GM21381 (cell line): ENCODE data around the gene ENOSF1.
"Not testable (repeated sequence)": the region's sequence is repeated elsewhere in the genome, so short reads cannot be mapped to it uniquely, and the experiment has no call there.

ENCODE experiments used
- ATAC-seq: cut with Tn5 transposase; IDR thresholded peaks from one replicate; pipeline ENCODE4 v1.9.1; 2021; ENCODE audit warnings: mild to moderate bottlenecking, moderate library complexity; ENCODE audit not compliant: unreplicated experiment

The ENOSF1 gene

DNA sequence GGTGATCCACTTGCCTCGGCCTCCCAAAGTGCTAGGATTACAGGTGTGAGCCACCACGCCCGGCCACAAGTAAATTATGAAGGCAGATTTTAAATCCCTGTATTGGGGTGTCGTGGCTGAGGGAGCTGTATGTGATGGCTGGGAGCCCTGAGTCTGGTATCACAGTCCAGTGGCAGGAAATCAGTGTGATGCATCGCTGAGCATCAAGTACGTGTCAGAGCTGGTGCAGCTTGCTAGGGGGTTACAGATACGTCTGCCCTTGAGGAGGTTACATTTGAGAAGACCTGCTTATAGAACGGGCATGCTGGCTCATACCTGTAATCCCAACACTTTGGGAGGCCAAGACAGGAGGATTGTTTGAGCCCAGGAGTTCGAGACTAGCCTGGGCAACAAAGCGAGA is 4.3 kb downstream of the ENOSF1 start:
- ATAC-seq, result no peak

DNA sequence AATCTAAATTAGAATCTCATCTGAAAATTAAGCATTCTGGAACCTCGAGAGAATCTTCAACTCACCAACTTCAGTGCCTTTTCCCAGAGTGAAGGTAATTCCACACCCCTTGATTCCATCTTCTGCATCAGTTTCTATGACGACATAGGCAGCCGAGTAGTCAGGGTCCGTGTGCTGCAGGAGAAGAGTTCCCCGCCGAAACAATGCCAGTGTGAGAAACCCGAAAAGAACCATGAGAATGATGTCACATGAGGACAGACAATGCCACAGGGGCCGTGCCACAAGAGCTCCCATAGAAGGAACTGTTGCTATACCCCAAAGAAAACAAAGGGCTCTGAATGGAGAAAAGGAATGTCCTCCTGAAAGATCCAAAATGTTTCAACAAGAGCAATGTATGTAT is 6.0 kb downstream of the ENOSF1 start:
- ATAC-seq, result no peak

DNA sequence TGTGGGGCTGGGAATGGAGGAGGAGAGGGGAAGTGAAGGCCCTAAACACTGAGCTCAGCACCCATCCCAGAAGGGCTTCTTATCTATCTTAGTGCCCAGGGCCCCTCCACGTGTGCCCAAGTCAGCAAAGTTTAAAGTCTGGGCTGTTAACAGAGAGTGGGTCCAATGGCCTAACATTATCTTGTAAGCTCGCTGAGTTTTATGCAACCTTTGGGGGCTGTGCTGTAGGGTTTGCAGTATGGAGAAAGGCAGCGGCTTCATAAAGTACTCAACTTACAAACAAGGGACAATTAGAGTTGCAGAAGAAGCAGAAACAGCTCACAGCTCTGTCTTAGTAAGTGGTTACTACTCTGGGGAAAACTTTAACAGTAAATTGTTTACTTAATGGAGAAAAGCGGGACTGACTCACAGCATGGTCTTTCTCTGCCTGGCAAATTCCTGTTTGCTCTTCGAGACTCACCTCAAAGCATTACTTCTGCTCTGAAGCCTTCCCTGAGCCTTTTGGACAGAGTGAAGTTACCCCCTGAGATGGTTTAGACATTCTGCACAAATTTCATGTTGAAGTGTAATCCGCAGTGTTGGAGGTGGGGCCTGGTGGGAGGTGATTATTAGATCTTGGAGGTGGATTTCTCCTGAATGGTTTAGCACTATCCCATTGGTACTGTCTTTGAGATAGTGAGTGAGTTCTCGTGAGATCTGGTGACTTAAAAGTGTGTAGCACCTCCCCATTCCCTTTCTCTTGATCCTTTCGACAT is 9.0 kb downstream of the ENOSF1 start:
- no peak for ATAC-seq

DNA sequence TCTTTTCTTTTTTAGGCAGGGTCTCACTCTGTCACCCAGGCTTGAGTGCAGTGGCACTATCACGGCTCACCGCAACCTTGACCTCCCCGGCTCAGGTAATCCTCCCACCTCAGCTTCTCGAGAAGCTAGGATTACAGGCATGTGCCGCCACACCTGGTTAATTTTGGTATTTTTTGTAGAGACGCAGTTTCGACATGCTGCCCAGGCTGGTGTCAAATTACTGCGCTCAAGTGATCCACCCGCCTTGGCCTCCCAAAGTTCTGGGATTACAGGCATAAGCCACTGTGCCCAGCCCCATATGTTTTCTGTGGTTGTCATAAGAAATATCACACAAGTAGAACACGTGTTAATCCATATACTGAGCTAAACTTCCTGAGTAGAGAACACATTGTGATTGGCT is 14.6 kb downstream of the ENOSF1 start:
- ATAC-seq, result no peak

DNA sequence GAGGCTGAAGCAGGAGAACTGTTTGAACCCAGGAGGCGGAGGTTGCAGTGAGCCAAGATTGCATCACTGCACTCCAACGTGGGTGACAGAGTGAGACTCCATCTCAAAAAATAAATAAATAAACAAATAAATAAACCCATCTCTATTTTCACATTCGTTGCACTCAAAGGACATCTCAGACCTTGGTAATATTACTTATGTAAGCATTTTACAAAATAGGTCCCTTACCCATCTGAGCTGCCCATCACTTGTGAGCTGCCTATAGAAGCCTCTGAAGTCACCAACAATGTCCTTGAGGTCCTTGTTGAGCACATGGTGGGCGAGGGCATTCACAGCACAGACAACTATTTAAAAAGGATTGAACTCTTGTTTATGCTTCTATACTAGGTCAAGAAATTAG is 15.4 kb downstream of the ENOSF1 start:
- no peak for ATAC-seq

DNA sequence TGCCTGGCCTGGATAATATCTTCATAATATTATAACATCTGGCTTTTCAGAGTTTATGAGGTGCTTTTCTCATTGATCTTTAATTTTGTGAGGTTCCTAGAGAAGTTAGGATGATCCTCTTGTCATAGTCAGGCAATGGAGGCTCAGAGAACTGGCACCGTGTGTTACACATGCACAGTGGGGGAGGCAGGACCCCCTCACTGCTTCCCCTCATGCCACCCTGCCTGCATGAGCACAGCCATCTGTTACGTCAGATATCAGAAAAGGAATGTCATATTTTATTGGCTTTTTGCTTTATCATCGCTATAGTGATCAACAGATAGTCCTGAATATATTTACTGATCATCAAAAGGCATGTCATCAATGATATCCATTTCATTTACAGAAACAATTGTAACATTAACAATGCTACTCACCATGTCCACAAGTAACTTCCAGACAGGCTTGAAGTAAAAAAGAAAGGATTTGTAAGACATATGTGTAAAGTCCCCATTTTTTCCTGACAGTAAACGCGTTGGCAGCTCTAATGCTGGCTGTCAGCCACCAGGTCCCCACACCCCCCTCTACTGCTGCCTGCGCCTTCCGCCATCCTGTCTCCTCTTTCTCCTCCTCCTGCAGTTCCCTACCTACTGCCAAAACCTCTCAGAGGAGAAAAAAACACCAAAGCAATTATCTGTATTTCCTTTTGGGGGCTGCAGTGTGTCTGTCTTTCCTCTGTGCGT is 18.8 kb downstream of the ENOSF1 start:
- ATAC-seq, result no peak

DNA sequence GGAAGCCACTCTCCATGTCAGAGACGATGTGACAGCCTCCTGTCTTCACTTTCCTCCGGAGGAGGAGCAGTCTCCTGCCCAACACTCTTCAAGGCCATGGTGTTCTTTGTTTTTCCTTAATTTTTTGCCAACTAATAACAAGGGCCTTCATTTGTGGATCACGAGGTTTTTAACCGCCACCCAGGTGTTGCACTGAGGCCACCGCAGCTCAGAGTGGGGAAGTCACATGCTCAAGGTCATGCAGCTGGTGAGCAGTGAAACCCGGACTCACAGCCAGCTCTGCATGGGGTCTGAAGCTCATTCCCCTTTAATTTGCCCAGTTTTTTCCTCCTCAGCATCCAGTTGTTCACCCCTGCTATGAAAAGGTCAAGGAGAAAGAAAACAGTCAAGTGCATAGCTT is 19.6 kb downstream of the ENOSF1 start:
- no peak for ATAC-seq

DNA sequence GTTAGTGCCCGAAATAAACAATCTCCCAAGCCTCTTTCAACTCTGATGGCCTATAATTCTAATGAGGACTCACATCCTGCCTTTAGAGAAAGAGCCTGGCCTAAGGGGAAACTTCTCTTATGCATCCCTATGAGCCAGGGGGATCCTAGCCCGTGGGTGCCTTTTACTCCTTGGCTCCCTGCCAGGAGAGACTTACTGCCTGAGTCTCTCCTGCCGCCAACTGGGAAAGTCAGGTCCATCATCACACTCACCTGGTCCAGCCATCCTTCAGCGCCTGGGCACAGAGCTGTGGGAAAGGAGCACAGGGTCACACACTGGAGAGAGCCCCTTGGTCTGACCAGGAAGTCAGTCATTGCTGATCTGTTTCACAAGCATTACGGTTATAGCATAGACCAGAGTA is 24.1 kb downstream of the ENOSF1 start:
- ATAC-seq, result no peak

DNA sequence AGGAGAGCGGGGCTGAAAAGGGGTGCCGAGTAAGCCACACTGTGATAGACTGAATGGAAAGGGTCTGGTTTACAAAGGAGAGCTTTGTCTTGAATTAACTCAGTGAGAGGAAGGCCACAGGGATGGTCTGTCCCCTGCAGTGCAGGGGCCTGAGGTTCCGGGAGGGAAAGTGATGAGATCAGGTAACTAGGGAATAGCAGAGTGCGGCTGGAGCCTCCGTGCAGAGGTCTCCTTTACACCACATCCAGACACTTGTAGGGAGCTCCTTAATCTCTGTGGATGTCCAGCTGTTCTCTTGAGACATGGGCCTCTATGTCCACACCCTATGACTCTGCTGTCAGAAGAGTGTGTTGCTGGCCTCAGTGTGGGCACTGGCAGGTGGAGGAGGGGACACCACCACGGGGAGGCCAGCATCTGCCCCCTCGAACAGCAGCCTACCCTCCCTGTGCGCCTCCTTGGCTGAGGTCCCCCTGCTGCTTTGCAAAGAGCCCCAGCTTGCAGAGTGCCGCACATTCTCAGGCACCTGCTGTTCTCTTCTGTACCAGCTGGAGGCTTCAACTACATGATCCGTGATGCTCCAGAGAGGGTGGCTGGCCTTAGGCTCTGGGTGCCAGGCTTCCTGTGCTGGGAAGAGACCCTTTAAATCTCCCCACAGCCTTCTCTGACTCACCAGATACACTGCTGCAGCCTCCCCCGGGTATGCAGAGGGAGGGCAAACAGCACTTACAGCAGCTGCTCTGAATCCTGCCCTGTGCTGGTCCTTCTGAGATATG is 25.9 kb downstream of the ENOSF1 start:
- ATAC-seq, result no peak

DNA sequence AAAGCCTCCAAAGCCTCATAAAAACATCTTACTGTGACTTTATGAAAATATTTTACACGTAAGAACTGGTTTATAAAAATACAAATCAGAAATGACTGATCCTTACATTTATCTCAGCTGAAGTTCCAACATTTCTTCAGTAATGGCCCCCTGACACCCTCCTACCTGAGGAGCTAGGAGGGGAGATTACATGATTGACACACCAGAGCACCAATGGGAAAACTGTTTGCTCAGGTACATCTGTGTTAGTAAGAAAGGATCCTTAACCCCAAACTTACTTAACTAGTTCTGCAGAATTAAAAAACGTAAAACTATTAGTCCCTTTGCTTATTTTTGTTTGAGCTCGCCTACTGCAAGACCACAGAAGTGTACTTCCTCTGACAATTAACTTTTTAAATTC is 27.0 kb downstream of the ENOSF1 start:
- no peak for ATAC-seq

DNA sequence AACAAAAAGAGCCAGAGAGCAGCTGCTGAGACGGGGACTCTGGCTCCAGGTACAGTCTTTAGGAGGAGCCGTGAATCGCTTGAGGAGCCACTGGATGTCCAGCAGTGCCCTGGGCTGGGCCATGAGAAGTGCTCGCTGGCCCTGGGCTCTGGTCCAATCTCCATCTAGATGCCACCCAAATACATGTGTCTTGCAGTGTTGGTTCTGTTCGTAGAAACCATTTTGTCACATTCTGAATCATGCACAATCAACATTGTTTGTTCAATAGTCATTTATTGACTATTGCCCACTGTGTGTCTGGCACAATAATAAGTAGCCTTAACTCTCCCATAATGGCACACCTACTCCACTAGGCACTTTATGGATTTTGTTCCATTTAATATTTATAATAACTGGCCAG is 28.9 kb downstream of the ENOSF1 start:
- no peak for ATAC-seq

DNA sequence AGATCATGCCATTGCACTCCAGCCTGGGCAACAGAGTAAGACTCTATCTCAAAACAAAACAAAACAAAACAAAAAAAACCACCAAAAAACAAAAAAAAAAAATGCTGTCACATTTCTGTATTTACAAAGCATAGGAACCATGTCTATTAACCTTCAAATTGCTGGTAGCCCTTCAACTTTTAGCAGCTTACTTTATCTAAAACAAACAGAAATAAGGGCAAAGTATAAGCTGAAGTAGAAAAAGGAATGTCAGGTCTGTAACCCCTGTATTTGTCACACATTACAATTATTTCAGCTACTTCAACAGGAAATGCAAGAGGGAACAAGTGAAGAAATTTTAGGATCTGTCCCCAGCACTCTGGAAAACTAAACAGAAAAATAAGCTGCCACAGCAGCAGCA is 29.6 kb downstream of the ENOSF1 start:
- no peak for ATAC-seq

DNA sequence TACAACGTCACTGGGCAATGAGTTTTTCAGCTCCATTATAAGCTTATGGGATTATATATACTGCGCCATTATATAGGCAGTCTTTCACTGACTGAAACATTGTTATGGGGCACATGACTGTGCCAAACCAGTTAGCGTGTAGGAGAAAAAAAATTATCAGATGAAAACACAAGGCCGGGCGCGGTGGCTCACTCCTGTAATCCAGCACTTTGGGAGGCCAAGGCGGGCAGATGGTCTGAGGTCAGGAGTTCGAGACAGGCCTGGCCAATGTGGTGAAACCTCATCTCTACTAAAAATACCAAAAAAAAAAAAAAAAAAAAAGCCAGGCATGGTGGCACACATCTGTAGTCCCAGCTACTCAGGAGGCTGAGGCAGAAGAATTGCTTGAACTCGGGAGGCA is 30.0 kb downstream of the ENOSF1 start:
- not testable (repeated sequence) for ATAC-seq

DNA sequence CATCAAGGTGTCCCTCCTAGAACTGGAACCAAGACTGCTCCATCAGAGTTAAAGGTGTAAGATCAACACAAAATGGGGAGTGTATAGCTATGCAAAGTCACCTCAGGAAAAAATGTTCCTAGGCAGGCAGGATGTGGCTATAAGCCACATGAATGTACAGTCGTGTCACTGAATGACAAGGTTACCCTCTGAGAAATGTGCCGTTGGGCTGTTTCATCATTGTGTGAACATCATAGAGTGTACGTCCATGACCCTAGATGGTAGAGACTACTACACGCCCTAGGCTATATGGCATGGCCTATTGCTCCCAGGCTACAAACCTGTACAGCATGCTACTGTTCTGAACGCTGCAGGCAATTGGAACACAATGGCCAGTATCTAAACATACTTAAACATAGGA is 30.4 kb downstream of the ENOSF1 start:
- no peak for ATAC-seq

DNA sequence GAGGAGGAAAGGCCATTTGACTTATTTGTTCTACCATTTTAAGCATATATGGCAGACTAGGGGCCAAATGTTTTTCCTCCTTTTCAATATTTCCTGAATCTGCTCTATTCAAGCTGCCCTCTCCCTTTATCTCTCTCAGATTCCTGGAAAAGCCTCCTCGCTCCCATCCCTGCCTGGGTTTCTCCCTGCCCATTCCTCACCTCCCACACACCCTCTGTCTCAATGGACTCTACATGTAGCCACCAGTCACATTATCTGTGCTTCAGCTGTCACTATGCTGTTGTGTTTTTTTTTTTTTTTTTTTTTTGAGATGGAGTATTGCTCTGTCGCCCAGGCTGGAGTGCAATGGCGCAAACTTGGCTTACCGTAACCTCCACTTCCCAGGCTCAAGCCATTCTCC is 32.0 kb downstream of the ENOSF1 start:
- ATAC-seq, result no peak

DNA sequence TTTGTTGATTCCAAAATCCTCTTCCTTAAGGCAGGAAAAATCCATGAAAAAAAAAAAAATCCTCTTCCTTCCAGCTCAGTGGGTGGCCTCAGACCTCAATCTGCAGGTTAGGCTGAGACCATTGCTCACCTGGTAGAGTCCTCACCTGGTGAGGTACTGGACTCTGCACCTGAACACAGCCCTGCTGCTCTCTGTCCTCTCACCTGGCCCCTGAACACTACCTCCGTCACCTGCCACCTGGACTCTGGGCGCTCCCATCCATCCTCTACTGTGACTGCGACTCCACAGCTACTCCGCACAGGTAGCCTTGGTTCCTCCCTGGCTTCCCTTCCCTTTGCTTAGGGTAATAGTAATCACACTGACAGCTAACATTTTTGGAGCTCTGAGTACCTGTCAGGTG is 32.9 kb downstream of the ENOSF1 start:
- no peak for ATAC-seq

DNA sequence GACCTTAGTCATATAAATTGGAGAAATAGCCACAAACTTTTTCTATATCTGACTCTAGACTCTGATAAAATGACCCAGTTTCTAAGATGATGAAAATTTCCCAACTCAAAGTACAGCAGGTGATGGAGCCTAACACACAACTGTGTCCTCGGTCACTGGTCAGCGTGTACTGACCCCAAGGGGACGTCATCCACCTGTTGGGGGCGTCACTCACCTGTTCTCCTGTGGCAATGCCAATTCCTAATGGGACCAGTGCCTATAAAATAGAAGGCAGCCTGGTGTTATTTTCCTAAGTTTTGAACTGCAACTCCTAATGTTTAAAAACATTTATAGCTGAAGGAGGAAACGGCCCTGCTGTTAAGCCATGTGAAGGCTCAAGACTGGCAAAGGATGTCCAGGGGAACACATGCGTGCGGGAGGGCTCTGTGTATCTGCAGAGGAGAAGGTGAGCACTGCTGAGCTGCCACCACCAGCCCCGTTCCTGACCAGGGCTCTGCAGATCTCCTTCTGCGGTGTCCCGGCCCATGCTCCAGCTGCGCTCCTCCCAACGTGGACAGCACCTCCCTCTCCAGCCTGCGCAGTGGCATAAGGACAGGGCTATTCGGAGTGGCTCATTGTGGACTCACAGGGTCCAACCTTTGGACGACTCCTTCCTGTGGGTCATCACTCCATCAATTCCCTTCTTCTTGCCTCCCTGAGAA is 33.8 kb downstream of the ENOSF1 start:
- ATAC-seq, result no peak

DNA sequence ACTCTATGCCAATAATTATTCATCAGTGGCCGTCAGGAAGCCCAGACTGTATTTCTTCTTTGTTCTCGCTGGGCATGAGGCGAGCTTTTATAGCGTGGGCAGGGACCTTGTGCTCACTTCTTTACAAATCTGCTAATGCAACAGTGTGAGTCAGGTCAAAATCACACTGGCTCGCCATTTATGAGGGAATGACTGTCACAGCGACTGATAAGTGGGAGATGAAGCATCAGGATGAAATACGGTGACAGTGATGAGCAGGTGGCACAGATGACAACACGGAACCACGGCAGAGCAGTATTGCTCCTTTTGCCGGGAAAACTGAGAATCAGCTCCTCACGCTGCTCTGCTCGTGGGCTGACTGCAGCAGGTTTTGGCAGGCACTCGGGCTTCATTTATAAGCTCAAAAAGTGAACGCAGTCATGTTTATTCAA is 34.5 kb downstream of the ENOSF1 start:
- no peak for ATAC-seq

DNA sequence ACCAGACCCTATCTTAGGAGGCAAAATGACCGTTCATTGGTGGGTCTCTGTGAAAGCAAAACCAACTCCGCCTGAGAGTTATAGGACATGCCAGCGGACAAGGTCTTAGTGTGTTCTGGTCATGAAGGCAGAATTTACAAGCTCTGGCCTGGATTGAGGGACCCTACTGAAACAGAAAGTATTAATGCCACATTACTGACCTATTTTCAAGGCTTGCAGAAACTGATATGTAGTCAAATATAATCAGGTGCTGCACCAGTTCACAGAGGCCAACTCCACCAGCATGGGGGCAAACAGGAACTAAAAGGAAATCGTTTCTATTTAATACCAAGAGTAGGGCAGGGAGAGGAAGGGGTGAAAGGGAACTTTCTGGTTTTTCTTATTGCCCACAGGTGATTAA is 35.3 kb downstream of the ENOSF1 start:
- no peak for ATAC-seq

DNA sequence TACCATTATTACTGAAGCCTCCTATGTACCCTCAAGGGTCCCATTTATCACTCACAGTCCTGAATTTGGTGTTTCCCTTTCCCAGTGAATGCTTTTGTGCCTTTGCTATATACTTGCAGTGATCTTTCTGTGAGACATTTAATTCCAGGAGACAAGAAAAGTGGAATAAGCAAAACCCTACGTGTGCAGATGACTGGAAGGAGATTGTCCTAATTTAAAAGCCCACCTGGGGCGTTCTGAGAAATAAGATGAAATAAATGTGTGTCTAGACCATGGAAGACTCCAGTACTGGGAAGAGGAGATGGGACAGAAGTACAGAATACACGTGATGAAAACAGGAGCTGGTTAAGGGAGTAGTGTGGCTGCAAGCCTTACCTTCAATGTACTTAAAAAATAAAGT is 35.7 kb downstream of the ENOSF1 start:
- ATAC-seq, result no peak

DNA sequence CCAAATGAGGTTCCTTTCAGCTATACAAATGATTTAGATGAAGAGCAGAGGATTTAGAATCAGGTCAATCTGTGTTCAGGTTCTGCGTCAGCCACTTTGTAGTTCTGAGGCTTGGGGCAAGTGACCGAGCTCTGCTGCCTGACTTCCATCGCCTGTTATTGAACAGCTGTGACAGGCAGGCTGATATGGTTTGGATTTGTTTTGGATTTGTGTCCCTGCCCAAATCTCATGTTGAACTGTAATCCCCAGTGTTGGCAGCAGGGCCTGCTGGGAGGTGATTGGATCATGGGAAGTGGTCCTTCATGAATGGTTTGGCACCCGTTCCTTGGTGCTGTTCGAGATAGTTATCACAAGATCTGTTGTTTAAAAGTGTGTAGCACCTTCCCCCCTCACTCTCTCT is 36.4 kb downstream of the ENOSF1 start:
- no peak for ATAC-seq
